Left ventricle myocardium superior (tissue), 1 donor: ENCODE data around the gene SH3PXD2A. TPM values are rescaled to one million over a fixed set of nuclear protein-coding genes. Genes with fewer than 3 reads are reported as not detected.

Experiments used
- ATAC-seq: fragments of 200-7000 bp; cut with Tn5 transposase; one replicate; pipeline ENCODE4 v1.9.1; 2020; ENCODE audit warnings: mild to moderate bottlenecking, moderate library complexity
- DNase-seq: peaks from one replicate; pipeline ENCODE4 v3.0.0-alpha.2; 2020
- intact Hi-C: fragments of 100-400 bp; cut with micrococcal nuclease; formaldehyde crosslinking; loops from one replicate; pipeline ENCODE4 v1.11.0; 2022
- total RNA-seq: library from RNA; stranded (reverse); fragmentation: NEBNext Ultra II Directional; extraction: Animal tissue kit (Norgen Biotek cat#: 25700); gene quantifications from one replicate; pipeline ENCODE4 v1.2.1, GENCODE V29; 2021
- donor health status: DM: no; HTN: yes; CAD: no; lungs with severe emphysema.

Gene SH3PXD2A
- total RNA-seq, 1 donor from 2014 or later, result 28.6 TPM

DNA sequence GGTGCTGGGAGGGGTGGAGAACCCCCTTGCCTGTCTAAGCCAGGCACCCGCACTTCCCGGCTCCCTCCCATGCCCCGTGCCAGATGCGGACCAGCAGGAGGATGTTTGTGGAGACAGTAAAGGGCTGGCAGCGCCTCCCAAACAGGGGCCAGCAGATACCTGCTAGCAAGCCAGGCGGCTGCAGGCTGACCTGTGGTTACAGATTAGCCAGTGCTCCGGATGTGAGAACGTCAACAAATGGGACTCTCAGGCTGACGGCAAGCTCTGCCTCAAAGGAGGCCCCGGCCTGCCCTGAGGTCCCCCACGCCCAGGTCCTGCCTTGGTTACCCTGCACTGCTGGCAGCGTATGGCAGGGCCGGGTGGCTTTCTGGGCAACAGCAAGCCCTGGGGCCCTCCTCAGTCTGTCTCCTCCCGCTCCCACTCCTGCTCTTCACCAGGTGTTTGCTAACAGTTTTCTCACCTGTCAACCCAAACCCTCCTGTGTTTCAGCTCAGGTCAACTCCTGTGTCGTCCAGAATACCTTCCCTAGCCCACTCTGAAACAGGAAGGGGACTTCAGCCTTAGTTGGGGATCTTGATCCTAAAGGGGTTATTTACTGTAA, 276.5 kb downstream of the SH3PXD2A start:
- no peak for DNase-seq
- ATAC-seq, result no peak
- intact Hi-C loops, result no loop called here

DNA sequence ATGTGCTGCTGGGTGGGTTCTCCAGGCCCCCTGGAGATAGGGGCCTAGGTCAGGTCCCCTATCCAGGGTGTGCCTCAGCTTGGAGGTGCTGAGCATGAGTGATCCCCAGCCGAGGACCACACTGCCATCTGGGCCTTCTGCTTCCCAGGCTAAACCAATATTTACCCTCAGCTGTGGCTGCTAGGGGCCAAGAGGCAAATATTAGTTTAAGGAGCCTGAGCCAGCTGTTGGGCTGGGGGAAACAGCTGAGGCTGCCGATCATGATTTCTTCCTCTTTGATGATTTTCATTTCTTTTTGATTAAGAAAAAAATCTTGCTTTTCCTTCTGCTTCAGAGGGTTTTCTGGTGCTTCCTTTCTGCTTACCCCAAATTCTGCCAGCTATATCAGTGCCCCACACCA, 278.5 kb downstream of the SH3PXD2A start:
- intact Hi-C loops, result no loop called here
- no peak for DNase-seq
- ATAC-seq, result no peak

DNA sequence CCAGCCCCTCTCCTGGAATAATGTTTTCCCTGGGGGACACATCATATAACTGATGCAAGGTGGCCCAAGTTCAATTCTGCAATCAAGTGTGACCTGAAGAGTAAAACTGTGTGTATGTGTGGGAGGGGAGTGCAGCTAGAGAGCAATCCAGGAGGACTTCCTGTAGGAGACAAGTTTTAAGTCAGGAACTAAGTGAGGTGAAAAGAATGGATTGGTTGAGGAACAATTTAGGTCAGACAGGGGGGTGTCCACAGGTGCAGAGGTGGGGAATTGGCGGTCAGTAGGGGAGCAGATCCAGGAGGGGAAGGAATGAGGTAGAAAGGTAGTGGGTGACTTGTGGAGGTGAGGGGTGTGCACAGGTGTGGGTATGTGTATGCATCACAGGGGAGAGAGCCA, 279.3 kb downstream of the SH3PXD2A start:
- DNase-seq (no peak), ATAC-seq (no peak)
- intact Hi-C loops, result no loop called here

DNA sequence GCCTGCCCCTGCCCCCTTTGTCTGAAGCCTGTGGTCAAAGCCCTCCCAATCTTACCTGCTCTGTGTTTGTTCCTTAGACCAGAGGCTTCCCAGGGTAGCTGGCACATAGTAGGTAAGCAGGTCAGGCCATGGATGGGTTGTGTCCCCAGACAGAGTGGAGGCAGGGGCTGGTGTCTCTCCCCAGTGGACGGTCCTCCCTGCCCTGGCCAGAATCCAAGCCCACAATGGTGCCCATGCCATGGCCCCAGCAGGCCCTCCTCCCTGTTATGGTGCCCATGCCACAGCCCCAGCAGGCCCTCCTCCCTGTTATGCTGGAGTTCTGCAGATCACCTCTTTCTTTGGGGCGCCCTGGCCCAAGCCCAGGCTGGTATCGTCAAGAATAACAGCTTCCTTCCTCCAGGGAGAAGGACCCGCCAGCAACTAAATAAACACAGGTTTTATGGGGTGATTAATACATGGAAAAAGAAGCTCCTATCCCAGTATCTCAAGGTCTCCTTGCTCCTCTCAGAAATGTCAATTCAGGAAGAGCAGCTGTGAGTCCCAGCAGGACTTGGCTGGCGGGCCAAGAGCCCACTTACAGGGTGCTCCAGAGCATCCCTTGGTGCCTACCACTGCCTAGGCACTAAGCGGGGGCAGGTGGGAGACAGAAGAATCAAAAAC, 279.8 kb downstream of the SH3PXD2A start:
- DNase-seq, result no peak
- intact Hi-C loops, result no loop called here
- ATAC-seq, result no peak

DNA sequence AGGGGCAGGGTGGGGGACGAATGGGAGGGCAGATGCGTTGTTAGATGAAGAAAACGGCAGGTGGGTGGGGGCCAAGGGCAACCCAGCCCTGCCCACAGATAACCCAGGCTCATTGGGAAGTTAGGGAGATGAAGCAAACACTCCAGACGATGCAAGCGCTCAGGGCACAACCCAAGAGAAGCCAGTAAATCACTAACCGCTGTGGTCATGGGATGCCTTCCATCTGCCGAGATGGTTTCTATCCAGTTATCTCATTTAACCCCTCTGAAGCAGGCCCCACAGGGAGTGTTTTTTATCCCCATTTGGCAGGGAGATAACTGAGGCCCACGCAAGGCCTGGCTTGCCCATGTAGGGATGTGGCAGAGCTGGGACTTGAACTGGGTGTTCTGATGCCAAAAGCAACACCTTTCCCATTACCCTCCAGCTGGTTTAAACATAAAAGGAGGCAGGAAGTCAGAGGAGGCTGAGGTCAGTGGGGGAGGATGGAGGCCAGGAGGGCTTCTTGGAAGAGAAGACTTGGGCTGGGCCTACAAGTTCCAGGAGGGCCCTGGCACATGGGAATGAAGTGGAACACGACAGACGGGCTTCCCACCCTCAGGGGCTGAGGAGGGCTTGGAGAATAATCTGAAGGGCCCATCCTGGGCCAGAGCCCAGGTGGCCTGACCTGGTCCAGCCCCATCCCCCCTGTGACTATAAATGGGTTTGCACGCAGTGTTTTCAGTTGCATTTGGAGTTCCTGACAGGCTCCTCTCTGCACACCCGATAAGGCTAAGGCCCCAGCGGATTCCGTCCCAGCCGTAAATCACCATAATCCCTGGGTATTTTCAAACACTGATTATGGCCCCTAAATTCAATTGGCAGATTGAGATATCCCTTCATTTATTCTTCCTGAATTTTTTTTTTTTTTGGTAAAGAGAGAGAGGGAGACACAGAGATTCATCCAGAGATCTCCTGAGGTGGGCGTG, 281.0 kb downstream of the SH3PXD2A start:
- intact Hi-C loops, result no loop called here
- no peak for DNase-seq

DNA sequence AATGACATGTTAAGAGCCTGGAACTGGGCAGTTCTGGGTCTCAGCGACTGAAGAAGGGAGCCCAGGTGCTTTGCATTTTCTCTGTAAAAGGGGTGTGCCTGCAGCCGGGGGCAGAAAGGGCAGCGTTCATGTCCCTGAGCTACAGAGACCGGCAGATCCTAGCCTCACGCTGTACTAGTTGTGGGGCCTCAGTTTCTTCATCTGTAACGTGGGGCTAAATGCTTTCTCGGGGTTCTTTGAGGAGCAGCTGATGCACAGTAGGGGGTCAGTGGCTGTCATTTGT, 282.2 kb downstream of the SH3PXD2A start:
- intact Hi-C loops, result no loop called here
- ATAC-seq (no peak), DNase-seq (no peak)

More for the DNA sequence above, 281.0 kb downstream of the SH3PXD2A start:
- ATAC-seq, result no peak

DNA sequence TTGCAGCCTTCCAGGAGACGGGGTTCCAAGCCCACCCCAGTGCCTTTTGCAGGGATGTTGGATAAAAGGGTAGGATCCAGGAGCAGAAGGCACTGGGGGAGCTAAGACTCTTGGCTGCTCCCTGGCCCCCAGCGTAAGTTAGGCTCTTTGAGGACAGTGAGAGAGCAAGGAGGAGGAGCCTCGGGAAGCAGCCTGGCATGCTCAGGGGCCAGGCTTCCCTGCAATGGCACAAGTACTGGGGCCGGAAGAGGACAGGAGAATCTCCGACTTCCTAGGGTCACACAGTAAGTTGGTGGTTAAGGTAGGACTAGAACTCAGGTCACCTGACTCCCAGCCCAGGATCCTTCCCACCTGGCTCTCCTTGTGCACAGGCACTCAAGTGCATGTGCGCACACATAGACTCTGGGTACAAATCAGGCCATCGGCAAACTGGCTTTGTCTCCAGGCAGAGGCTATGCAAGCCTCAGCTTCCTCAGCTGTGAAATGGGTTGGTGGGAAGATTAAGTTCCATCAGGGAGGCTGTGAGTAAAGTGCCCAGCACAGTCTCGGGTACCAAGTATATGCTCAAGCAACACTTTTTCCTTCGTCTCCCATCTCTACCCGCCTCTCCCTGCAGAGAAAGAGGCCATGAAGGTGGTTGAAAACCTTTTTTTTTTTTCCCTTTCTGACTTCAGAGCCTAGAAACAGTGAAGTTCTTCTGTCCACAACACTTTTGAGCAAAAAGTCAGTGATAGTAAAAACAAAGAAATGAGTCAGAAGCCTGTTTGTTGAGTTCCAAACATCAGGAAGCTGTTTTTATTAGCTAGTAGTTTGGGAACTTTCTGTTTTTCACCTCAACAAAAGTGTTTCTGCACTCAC, 282.8 kb downstream of the SH3PXD2A start:
- DNase-seq (no peak), ATAC-seq (no peak)
- intact Hi-C loops, result no loop called here

DNA sequence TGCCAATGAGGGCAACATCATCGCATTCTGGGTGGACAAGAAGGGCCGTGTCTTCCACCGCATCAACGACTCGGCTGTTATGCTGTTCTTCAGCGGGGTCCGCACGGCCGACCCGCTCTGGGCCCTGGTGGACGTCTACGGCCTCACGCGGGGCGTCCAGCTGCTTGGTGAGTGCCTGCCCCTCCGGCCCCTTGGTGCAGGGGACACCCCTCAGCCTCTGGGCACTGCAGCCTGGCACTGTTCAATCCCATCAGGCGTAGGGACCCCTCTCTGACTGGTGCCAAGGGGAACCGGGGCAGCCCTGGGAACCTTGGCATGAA, 283.8 kb downstream of the SH3PXD2A start:
- intact Hi-C loops, result no loop called here
- ATAC-seq (no peak), DNase-seq (no peak)

DNA sequence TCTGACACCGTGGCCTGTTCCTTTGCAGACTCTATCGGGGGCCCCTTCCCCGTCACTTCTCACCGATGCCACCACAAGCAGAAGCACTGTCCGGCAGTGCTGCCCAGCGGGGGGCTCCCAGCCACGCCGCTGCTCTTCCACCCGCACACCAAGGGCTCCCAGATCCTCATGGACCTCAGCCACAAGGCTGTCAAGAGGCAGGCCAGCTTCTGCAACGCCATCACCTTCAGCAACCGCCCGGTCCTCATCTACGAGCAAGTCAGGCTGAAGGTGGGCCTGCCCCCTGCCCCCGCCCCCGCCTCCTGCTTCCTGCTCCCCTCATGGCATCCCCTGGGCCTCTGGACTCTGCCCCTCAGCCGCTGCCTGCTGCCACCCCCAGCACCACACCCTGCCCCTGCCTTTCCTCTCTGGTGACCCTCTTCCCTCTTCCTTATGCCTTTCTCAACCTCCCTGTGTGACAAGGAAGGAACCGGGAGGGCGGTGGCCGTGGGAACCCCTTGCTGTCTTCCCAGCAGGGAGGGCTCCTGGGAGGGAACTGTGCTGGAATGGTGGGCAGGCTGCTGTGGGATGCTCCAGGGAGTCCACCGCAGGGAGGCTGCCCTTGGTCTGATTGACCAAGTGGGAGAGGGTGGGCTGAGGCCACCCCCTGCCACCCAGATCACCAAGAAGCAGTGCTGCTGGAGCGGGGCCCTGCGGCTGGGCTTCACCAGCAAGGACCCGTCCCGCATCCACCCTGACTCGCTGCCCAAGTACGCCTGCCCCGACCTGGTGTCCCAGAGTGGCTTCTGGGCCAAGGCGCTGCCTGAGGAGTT, 284.3 kb downstream of the SH3PXD2A start:
- ATAC-seq (no peak), DNase-seq (no peak)
- intact Hi-C loops, result no loop called here

DNA sequence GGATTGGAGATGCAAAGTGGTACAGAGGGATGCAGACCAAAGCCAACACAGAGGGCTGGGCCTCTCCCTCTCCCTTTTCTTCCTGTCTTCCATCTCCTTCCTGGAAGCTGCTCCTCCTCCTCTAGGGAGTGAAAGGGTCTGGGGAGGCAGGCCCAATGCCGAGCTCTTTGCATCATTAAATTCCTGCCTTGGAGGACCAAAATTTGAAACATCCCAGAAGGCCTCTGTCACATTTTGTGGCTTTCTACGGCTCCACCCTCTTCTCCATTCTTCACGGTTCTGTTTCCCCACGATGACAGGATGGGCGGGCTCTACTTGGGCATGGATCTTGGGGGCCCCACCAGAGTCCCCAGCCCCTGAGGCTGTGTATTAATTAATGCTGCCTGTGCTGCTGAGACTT, 285.5 kb downstream of the SH3PXD2A start:
- DNase-seq (no peak), ATAC-seq (no peak)
- intact Hi-C loops, result no loop called here

DNA sequence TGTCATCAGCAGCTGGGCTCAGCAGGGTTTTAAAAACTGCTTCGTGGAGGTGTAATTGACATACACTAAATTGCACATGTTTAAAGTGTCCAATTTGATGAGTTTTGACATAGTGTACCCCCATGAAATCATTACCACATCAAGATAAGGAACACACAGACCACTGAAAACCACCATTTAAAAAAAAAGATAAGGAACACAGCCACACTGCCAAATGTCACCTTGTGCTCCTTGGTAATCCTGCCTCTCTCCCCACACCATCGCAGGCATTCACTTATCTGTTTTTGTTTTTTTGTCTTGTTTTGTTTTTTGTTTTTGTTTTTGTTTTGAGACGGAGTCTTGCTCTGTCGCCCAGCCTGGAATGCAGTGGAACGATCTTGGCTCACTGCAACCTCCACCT, 286.9 kb downstream of the SH3PXD2A start:
- ATAC-seq, result no peak
- intact Hi-C loops, result no loop called here
- DNase-seq, result no peak

DNA sequence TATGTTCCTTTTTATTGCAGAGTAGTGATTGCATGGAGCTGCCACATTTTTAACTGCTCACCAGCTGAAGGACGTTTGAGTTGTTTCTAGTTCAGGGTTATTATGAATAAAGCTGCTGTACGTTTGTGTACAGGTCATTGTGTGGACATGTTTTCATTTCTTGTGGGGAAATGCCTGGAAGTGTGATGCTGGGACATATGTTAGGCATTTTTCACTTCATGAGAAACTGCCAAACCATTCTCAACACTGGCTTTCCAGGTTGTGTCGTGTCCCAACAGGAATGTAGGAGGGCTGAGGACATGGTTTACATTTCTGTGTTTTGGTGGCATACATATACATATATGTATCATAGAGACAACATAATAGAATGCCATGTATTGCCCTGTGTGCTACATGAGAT, 288.8 kb downstream of the SH3PXD2A start:
- DNase-seq, result no peak
- intact Hi-C loops, result no loop called here
- ATAC-seq, result no peak

DNA sequence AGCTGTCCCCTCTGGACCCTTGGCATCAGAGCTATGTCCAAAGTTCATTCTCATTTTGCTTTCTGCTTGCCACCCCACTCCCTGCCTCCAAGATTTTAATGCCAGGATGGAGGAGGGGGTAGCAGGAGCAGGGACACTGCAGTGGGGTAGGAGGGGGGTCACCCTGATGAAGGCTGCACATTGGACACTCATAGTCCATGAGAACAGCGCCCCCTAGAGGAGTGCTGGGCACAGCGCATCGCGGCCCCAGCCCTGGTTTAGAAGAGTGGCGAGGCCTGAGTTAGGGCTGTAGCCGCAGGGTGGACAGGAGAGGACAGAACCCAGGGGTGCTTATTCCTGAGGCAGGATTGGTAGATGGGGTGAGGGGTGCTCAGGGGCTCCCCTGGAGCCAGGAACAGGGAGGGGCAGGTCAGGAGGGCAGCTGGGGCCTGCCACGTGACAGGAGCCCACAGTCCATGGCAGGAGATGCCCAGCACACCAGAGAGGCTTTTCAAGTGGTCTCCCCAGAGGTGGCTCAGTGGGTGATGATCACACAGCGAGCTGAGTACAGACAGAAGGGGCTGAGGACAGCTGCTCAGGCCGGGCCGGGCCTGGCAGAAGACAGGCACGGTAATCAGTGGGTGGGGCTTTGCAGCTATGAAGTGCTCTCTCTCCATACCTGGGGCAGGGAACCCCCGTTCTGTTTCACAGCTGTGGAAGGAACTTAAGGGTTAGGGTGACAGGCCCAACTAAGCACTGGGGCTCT, 290.4 kb downstream of the SH3PXD2A start:
- intact Hi-C loops, result no loop called here
- ATAC-seq, result peak; percentile 36
- no peak for DNase-seq

DNA sequence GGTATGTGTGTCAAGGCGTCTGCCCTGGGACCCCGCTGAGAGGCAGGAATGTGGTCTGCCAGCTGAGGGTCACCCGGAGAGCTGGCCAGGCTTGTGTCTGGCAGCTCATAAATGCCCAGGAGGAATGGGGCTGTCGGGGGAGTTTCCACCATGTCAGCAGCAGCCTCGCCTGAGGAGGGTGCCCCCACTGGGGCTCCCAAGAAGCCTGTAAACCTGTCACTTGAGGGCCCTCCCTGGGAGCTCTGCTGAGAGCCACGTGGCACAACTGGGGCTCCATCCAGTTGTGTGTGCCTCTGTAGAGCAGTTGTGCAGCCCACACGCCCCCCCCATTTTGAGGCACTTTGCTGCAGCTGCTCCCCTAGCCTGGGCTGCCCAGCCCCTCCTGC, 291.3 kb downstream of the SH3PXD2A start:
- intact Hi-C loops, result no loop called here
- no peak for ATAC-seq
- DNase-seq, result no peak

DNA sequence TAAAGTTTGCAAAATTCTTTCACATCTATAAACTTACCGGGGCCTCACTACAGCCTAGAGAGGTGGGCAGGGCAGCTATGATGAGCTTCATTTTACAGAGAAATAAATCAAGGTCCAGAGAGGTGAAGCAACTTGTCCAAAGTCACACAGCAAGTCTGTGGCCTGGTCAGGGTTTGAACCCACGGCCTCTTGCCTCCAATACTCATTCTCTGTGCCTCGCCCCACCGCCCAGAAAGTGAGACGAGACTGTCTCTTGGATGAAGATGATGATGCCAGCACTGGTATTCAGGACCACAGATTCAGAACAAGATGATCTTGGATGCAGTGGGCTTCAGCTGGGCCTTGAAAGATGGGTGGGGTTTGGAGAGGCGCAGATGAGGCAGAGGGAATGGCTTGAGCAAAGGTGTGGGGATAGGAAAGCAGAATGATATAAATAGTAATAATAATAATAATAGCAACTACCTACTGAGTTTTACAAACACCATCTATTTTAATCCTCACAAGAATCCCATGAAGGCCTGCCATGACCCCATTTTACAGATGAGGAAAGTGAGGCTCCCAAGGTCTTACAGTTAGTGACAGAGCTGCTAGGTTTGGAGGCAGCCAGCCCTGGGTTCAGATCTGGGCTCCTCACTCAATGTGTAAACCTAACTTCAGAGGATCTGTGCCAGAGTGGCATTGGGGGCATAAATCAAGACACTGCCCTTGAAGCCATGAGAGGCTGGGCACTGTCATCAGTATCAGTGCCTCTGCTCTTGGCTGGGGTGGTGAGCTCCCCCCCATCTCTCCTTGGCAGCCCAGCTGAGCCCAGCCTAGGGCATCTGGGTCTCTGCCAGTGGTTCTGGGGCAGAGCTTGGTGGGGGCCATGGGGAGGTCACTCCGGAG, 291.9 kb downstream of the SH3PXD2A start:
- intact Hi-C loops, result no loop called here
- DNase-seq, result no peak
- ATAC-seq, result no peak

DNA sequence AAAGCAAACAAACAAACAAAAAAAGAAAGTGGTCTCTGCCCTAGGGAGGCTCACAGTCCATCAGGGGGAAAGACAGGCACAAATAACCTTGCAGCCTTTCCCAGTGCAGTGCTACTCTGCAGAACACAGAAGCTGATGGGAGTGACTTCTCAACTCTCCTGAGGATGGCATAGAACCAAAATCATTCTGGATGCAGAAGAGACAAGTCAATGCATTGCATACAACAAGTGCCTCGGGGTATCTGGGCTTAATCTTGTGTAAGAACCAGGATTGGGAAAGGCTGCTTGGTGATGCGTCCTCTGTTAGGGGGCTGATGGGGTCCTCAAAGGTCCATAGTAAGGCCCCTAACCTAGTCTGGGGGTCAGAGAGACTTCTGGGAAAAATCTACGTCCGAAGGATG, 293.0 kb downstream of the SH3PXD2A start:
- DNase-seq, result no peak
- intact Hi-C loops, result no loop called here
- no peak for ATAC-seq

DNA sequence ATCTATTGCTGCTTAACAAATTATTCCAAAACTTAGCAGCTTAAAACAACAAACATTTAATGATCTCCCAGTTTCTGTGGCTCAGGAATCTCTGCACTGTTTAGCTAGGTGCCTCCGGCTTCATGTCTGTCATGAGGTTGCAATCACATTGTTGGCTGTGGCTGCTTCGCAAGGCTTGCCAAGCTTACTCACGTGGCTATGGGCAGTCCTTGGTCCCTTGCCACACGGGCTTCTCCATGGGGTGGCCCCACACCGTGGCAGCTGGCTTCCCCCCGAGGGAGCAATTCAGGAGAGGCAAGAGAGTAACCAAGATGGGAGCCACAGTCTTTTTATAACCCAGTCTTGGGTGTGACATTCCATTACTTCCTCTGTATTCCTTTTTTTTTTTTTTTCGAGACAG, 294.5 kb downstream of the SH3PXD2A start:
- DNase-seq, result no peak
- intact Hi-C loops, result no loop called here
- no peak for ATAC-seq
